ENCODE data around the gene SEMA6B. TPM values are rescaled to one million over a fixed set of nuclear protein-coding genes. Genes with fewer than 3 reads are reported as not detected.
A peak's percentile ranks its signal among the peaks of the same experiment; 100 is the strongest.

SEMA6B gene
- total and polyA plus RNA-seq, 2 of the 8 experiments (the other 6 are each of a cell fraction or from before 2014, with no cell fraction given) = 31.3 to 54.4 TPM

- Histone ChIP-seq H3K9me3 (ENCODE audit: insufficient read depth in 2 of 2, low read depth in 1 of 2, low read length in 1 of 2) (no peaks in the 10 kb centered on the region), H3K79me1 (ENCODE audit: low read depth, low read length) (peaks cover 2% of the 10 kb centered on the region; the same call in 1 of the 2 replicates), H2AK5ac (ENCODE audit: low read depth, low read length) (no peak overlapping the region), H3K9ac (replicated peaks in 1 of 4; ENCODE audit: extremely low read depth in 1 of 4, low read depth in 3 of 4, low read length in 3 of 4) (no peak overlapping the region), H3K79me2 (ENCODE audit: control insufficient read depth in 1 of 2, insufficient read depth in 2 of 2, low read length in 2 of 2) (no peaks in the 10 kb centered on the region), H3K14ac (ENCODE audit: insufficient read length) (no peak overlapping the region), H3K4me3 (ENCODE audit: extremely low read depth in 1 of 4, insufficient read depth in 2 of 4, low read depth in 3 of 4, low read length in 4 of 4) (no peak overlapping the region), H3K4ac (replicated peaks; ENCODE audit: insufficient read length, low read depth, low read length) (no peak overlapping the region), H4K20me1 (replicated peaks in 1 of 2; ENCODE audit: control insufficient read depth in 1 of 2, insufficient read depth in 2 of 2, low read length in 2 of 2) (peaks cover 18 to 32% of the 10 kb centered on the region in 2 experiments), H2BK12ac (ENCODE audit: low read depth, low read length) (0 out of 2 replicates have a peak overlapping the region, but pooled peaks have one; percentile 39), H4K91ac (replicated peaks; ENCODE audit: insufficient read length, low read length) (no peak overlapping the region), H3K36me3 (ENCODE audit: control insufficient read depth in 2 of 4, insufficient read depth in 4 of 4, low read length in 3 of 4) (peaks cover 9 to 30% (median 21%) of the 10 kb centered on the region in 4 experiments; a peak in 6 of 8 replicates), H2BK15ac (ENCODE audit: low read length) (no peak overlapping the region), H3K27ac (ENCODE audit: low read depth, low read length) (no peak overlapping the region), H3K23me2 (ENCODE audit: low read depth, low read length) (peaks cover 10% of the 10 kb centered on the region; the same call in 1 of the 2 replicates), H2BK5ac (ENCODE audit: low read depth, low read length) (no peak overlapping the region), H4K5ac (ENCODE audit: insufficient read length, low read depth, low read length) (no peak overlapping the region), H3K4me1 (replicated peaks in 1 of 4; ENCODE audit: control insufficient read depth in 3 of 4, insufficient read depth in 4 of 4, low read length in 3 of 4) (peaks cover 0 to 7% (median 3%) of the 10 kb centered on the region in 4 experiments; a peak in 3 of 7 replicates), H3K4me2 (ENCODE audit: insufficient read depth in 1 of 2, low read depth in 2 of 2, low read length in 2 of 2) (no peak overlapping the region), H2BK120ac (replicated peaks; ENCODE audit: low read depth, low read length) (no peak overlapping the region), H3K18ac (ENCODE audit: extremely low read depth, low read length) (peak overlapping the region; percentile 32; the same call in 1 of the 2 replicates), H4K8ac (ENCODE audit: extremely low read depth, insufficient read depth, low read length) (no peak overlapping the region), H3K27me3 (replicated peaks in 1 of 4; ENCODE audit: control insufficient read depth in 3 of 4, extremely low read depth in 1 of 4, insufficient read depth in 3 of 4, low read length in 3 of 4) (no peaks in the 10 kb centered on the region), H3K56ac (replicated peaks; ENCODE audit: insufficient read length, low read depth, low read length) (no peak overlapping the region), H2BK20ac (ENCODE audit: low read length) (no peak overlapping the region), H3K23ac (ENCODE audit: insufficient read length) (no peak overlapping the region), H2AFZ (ENCODE audit: low read length) (no peak overlapping the region)
- POLR2A ChIA-PET (ENCODE audit: partially characterized antibody) = no interaction called here
- 87% methylated on average over 26 of the region's 33 CpGs; no CpG with 5 or more reads in 1 of the 2 experiments for whole genome bisulfite sequencing, 2 experiments (ENCODE audit: extremely low coverage in 1 of 2, insufficient coverage in 1 of 2, insufficient read length in 1 of 2, insufficient replicate concordance in 2 of 2, low coverage in 1 of 2, low lambda C conversion rate in 2 of 2, missing lambda C conversion rate in 1 of 2)
- DNase-seq (ENCODE audit: low read depth in 1 of 2, low spot score in 2 of 2) = peak in 1 of 2 experiments; percentile 74
- CTCF ChIA-PET (ENCODE audit: partially characterized antibody) = interaction anchor here (0.6 to 3.7 kb wide), 16 partner anchors 10 to 865 kb away, joined by 3 to 14 read pairs (median 4); partner anchors contain the start of gene PLIN5
- no peak for FAIRE-seq
- TF ChIP-seq POLR2A (IDR thresholded peaks at IDR 0.05; ENCODE audit: control extremely low read depth in 1 of 2, low read depth in 2 of 2, low read length in 2 of 2) (no peak), USF2 (IDR thresholded peaks at IDR 0.05; ENCODE audit: low read length) (no peak), SRF (IDR thresholded peaks at IDR 0.05; ENCODE audit: low read depth, low read length) (no peak), NANOG (IDR thresholded peaks at IDR 0.05; ENCODE audit: insufficient read depth, low read depth, low read length, poor library complexity, severe bottlenecking) (no peak), BRCA1 (IDR thresholded peaks at IDR 0.05; ENCODE audit: low read depth, low read length) (no peak), BCL11A (IDR thresholded peaks at IDR 0.05; ENCODE audit: low read depth in 2 of 2, low read length in 2 of 2) (no peak), CTCF (IDR thresholded peaks at IDR 0.05; ENCODE audit: control extremely low read depth in 1 of 3, insufficient read depth in 1 of 3, low read depth in 1 of 3, low read length in 3 of 3) (peak; percentile 54 to 59 (median 58)), POU5F1 (IDR thresholded peaks at IDR 0.05; ENCODE audit: low read depth, low read length) (no peak)
Observed at GRCh38 chr19:4557144-4557970, 2.1 kb downstream of the SEMA6B start.

All from H1 (cell line).